CD4-positive, alpha-beta T cell (primary cell): ENCODE results near the gene PMIS2. TPM values are rescaled to one million over a fixed set of nuclear protein-coding genes. Genes with fewer than 3 reads are reported as not detected.

Experiments used
- ATAC-seq: fragments of 200-7000 bp; cut with Tn5 transposase; one replicate; pipeline ENCODE4 v1.10.0; 2022; ENCODE audit warnings: mild to moderate bottlenecking; ENCODE audit not compliant: poor library complexity
- CTCF ChIA-PET: fragments of 350-600 bp; sonication (Branson Sonifier 250); formaldehyde crosslinking; loops from one replicate; lab custom pipeline; 2021; ENCODE audit warnings: antibody characterized with exemption, inconsistent platforms; lab: Charles Lee
- POLR2A ChIA-PET: fragments of 350-600 bp; sonication (Branson Sonifier 250); formaldehyde crosslinking; loops from one replicate; lab custom pipeline; 2021; ENCODE audit warnings: antibody characterized with exemption, inconsistent platforms; lab: Charles Lee
- DNase-seq, 14 experiments: peaks; one replicate each; pipeline ENCODE4 v3.0.0-alpha.2; 2013 to 2020; ENCODE audit warnings: mixed read lengths in 2 of 14
- H3K27ac ChIP-seq, 2 donors: one replicate each; pipeline versions ENCODE4 v1.5.1 to v1.7.0; 2013; ENCODE audit warnings: low read length in 2 of 2, low read depth in 1 of 2, mild to moderate bottlenecking in 1 of 2
- H3K27me3 ChIP-seq, 2 experiments: 1 replicate in 1 of 2; 2 replicates in 1 of 2; pipeline versions ENCODE4 v1.6.1 to v1.7.0; 2013; ENCODE audit warnings: low read length in 2 of 2, control low read depth in 1 of 2, mild to moderate bottlenecking in 1 of 2, moderate library complexity in 1 of 2; ENCODE audit not compliant: insufficient read depth in 2 of 2, control insufficient read depth in 1 of 2
- H3K36me3 ChIP-seq: one replicate; pipeline ENCODE4 v1.6.1; 2013; ENCODE audit warnings: low read length, control low read depth; ENCODE audit not compliant: insufficient read depth
- H3K4me1 ChIP-seq: one replicate; pipeline ENCODE4 v1.6.1; 2013; ENCODE audit warnings: low read length, control low read depth; ENCODE audit not compliant: insufficient read depth
- H3K4me3 ChIP-seq: one replicate; pipeline ENCODE4 v1.5.1; 2013; ENCODE audit warnings: mild to moderate bottlenecking, low read length, moderate library complexity
- H3K9me3 ChIP-seq, 2 experiments: 1 replicate in 1 of 2; 2 replicates in 1 of 2; pipeline versions ENCODE4 v1.6.1 to v1.7.0; 2013; ENCODE audit warnings: low read length in 2 of 2, mild to moderate bottlenecking in 2 of 2, control low read depth in 1 of 2, moderate library complexity in 1 of 2; ENCODE audit not compliant: control insufficient read depth in 1 of 2, insufficient read depth in 1 of 2
- H3K27ac Mint-ChIP-seq: one replicate; pipeline ENCODE4 v1.8.0; 2020; ENCODE audit warnings: mixed read lengths
- H3K27me3 Mint-ChIP-seq: one replicate; pipeline ENCODE4 v1.8.0; 2021; ENCODE audit warnings: mixed read lengths
- H3K36me3 Mint-ChIP-seq: one replicate; pipeline ENCODE4 v1.8.0; 2021; ENCODE audit warnings: low read depth, mixed read lengths
- H3K4me1 Mint-ChIP-seq: one replicate; pipeline ENCODE4 v1.8.0; 2021; ENCODE audit warnings: low read depth, mixed read lengths
- H3K4me3 Mint-ChIP-seq: one replicate; pipeline ENCODE4 v1.8.0; 2020; ENCODE audit warnings: mild to moderate bottlenecking, mixed read lengths
- H3K9me3 Mint-ChIP-seq: one replicate; pipeline ENCODE4 v1.8.0; 2020; ENCODE audit warnings: mixed read lengths
- CTCF ChIP-seq: fragments of 200-600 bp; IDR thresholded peaks from one replicate; pipeline ENCODE4 v1.8.0; 2022; ENCODE audit warnings: antibody characterized with exemption, mild to moderate bottlenecking
- intact Hi-C, 2 experiments: fragments of 100-400 bp; cut with DNase I in 1 of 2; cut with micrococcal nuclease in 1 of 2; formaldehyde crosslinking; loops; one replicate each; pipeline versions ENCODE4 v1.15.1 to v1.9.0; 2023 to 2025; cut with DNase I, micrococcal nuclease
- total RNA-seq, 174 experiments: library from RNA in 2 of 174; stranded (reverse) in 2 of 174; gene quantifications; one replicate each; pipeline ENCODE4 v1.2.3 and lab custom pipeline; 2021 to 2026

PMIS2 gene
- total RNA-seq, 2 experiments from 2014 or later, result not detected

GRCh38 chr19:35607661-35608060 is 21.7 kb downstream of the PMIS2 start:
- H3K4me1 ChIP-seq, result peaks cover 31% of the 10 kb centered on the region
- Mint-ChIP-seq H3K4me1 (peaks cover 34% of the 10 kb centered on the region), H3K27ac (no peak overlapping the region), H3K4me3 (no peak overlapping the region), H3K9me3 (peaks cover 3% of the 10 kb centered on the region), H3K36me3 (peaks cover 4% of the 10 kb centered on the region), H3K27me3 (no peaks in the 10 kb centered on the region)
- CTCF ChIA-PET, result no interaction called here
- no peaks in the 10 kb centered on the region for H3K27me3 ChIP-seq
- H3K4me3 ChIP-seq, result no peak overlapping the region
- no peak for ATAC-seq
- POLR2A ChIA-PET, result interaction anchor here (1.1 kb wide), 1 partner anchor 41 kb away, joined by 3 read pairs; the partner anchor contains the start of gene COX6B1
- intact Hi-C loops, result no loop called here
- no peak for DNase-seq
- no peaks in the 10 kb centered on the region for H3K36me3 ChIP-seq
- no peak overlapping the region for H3K27ac ChIP-seq
- H3K9me3 ChIP-seq, result peaks cover 0 to 4% of the 10 kb centered on the region in 2 experiments
- no peak for TF ChIP-seq CTCF

DNA sequence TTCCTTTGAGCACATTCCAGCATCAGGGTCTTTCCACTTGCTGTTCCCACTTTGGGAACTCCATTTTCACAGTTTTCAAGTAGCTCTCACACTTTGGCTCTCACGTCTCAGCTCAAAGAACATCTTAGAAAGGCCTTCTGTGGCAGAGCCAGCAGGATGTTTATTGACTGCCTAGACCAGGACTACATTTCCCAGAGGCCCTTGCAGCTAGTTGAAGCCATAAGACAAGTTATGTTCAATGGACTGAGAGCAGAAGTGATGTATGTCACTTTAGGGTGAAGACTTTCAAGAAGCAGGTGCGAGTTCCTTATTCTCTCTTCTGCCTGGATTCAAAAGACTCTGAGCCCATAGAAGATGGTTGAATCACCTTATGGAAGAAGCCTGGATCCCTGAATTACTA is 22.3 kb downstream of the PMIS2 start:
- Histone ChIP-seq H3K27ac (no peak overlapping the region), H3K4me1 (peaks cover 37% of the 10 kb centered on the region), H3K27me3 (no peaks in the 10 kb centered on the region), H3K9me3 (peaks cover 0 to 4% of the 10 kb centered on the region in 2 experiments), H3K36me3 (no peaks in the 10 kb centered on the region), H3K4me3 (no peak overlapping the region)
- Mint-ChIP-seq H3K36me3 (peaks cover 5% of the 10 kb centered on the region), H3K4me1 (peaks cover 36% of the 10 kb centered on the region), H3K9me3 (peaks cover 3% of the 10 kb centered on the region), H3K4me3 (peak overlapping the region; percentile 25), H3K27me3 (no peaks in the 10 kb centered on the region), H3K27ac (peak overlapping the region; percentile 44)
- POLR2A ChIA-PET, result interaction anchor here (1.1 kb wide), 1 partner anchor 40 kb away, joined by 3 read pairs; the partner anchor contains the start of gene COX6B1
- intact Hi-C loops, result no loop called here
- TF ChIP-seq CTCF, result no peak
- CTCF ChIA-PET, result no interaction called here
- DNase-seq (peak in 2 of 14 experiments; percentile 23 to 27), ATAC-seq (no peak)

DNA sequence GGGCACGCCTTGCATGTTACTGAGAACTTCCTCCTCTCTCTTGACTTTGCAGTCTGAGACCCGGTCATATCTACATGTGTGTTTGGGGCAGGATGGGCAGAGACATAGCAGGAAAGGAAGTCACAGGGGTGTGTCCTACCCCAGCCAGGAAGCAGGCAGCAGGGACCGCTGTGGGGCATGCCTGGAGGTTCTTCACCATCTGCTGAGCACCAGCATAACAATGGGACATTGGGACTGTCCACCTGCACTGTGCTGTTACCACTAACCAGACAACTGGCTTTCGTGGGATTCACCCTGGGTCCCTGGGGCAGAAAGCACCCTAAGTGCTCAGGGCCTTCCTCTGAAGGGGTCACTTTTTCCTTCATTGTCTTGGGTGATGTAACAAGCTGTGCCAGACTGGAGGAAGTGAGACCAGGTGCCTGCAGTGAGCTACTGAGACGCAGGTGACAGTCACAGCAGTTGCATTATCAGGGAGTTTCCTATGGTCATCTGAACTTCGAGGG is 23.9 kb downstream of the PMIS2 start:
- ChIA-PET CTCF (interaction anchor here (1.2 kb wide), 1 partner anchor 35 kb away, joined by 3 read pairs; no protein-coding TSS in a partner anchor), POLR2A (interaction anchor here (1.0 kb wide), 1 partner anchor 52 kb away, joined by 3 read pairs; no protein-coding TSS in a partner anchor)
- Mint-ChIP-seq H3K4me3 (peak overlapping the region; percentile 70), H3K9me3 (peaks cover 3% of the 10 kb centered on the region), H3K27me3 (no peaks in the 10 kb centered on the region), H3K36me3 (peaks cover 5% of the 10 kb centered on the region), H3K4me1 (peaks cover 36% of the 10 kb centered on the region), H3K27ac (peak overlapping the region; percentile 81)
- H3K4me3 ChIP-seq, result peak overlapping the region; percentile 0
- no peak for TF ChIP-seq CTCF
- peaks cover under 1% of the 10 kb centered on the region for H3K36me3 ChIP-seq
- no peaks in the 10 kb centered on the region for H3K27me3 ChIP-seq
- DNase-seq (peak in 10 of 14 experiments; percentile 7 to 81 (median 32)), ATAC-seq (peak; percentile 43)
- intact Hi-C loops, result no loop called here
- peaks cover 0 to 4% of the 10 kb centered on the region in 2 experiments for H3K9me3 ChIP-seq
- H3K27ac ChIP-seq, result peak overlapping the region; percentile 36 to 69
- peaks cover 38% of the 10 kb centered on the region for H3K4me1 ChIP-seq
